GM12878 (cell line): ENCODE data around the gene RECQL5. TPM values are rescaled to one million over a fixed set of nuclear protein-coding genes. Genes with fewer than 3 reads are reported as not detected.

Source experiments
- ATAC-seq: fragments of 200-7000 bp; cut with Tn5 transposase; 3 replicates; pipeline ENCODE4 v1.9.1; 2020; ENCODE audit warnings: mild to moderate bottlenecking, moderate library complexity
- BruUV-seq: library from RNA; stranded (reverse); fragments of 400-500 nt; replicated peaks from 2 replicates; lab custom pipeline; 2021; lab: Mats Ljungman, UMichigan
- CTCF ChIA-PET: fragments of 300-600 bp; sonication (Branson Sonifier 250); formaldehyde crosslinking; extraction: SDS; loops from one replicate; lab custom pipeline; 2021; ENCODE audit warnings: inconsistent platforms; lab: Yijun Ruan, JAX
- POLR2A ChIA-PET: fragments of 350-600 bp; formaldehyde crosslinking; extraction: SDS; loops from one replicate; lab custom pipeline; 2021; ENCODE audit warnings: inconsistent platforms; lab: Charles Lee
- RAD21 ChIA-PET: fragments of 300-600 bp; sonication (Branson Sonifier 250); formaldehyde crosslinking; loops from one replicate; lab custom pipeline; 2023; ENCODE audit warnings: antibody characterized with exemption; ENCODE audit not compliant: unreplicated experiment; lab: Charles Lee
- SMC1A ChIA-PET: fragments of 300-600 bp; sonication (Branson Sonifier 250); formaldehyde crosslinking; loops from one replicate; lab custom pipeline; 2023; ENCODE audit not compliant: unreplicated experiment, uncharacterized antibody; lab: Charles Lee
- DNase-seq: peaks from one replicate; pipeline ENCODE4 v3.0.0-alpha.2; 2011; ENCODE audit warnings: low read depth, low spot score
- FAIRE-seq: peaks from 3 replicates; lab custom pipeline; 2011; peaks lifted over from hg19 to GRCh38; lab: Jason Lieb, UNC
- H2AFZ ChIP-seq: 2 replicates; pipeline ENCODE4 v1.6.0; 2011; ENCODE audit warnings: low read depth, low read length, control low read depth; ENCODE audit not compliant: control insufficient read depth
- H3K27ac ChIP-seq: 2 replicates; pipeline ENCODE4 v1.5.1; 2011; ENCODE audit warnings: control low read depth; ENCODE audit not compliant: control insufficient read depth, insufficient read depth
- H3K27me3 ChIP-seq, 2 experiments: replicated peaks in 1 of 2; 2 replicates each; pipeline versions ENCODE4 v1.6.0 to v1.6.1; 2011; ENCODE audit warnings: low read length in 1 of 2; ENCODE audit not compliant: control insufficient read depth in 2 of 2, insufficient read depth in 2 of 2
- H3K36me3 ChIP-seq, 2 experiments: 2 replicates each; pipeline ENCODE4 v1.5.1; 2011; ENCODE audit warnings: low read length in 1 of 2; ENCODE audit not compliant: control insufficient read depth in 2 of 2, insufficient read depth in 2 of 2
- H3K4me1 ChIP-seq: 2 replicates; pipeline ENCODE4 v1.6.1; 2011; ENCODE audit warnings: mild to moderate bottlenecking, low read length, moderate library complexity, mixed read lengths; ENCODE audit not compliant: control insufficient read depth, insufficient read depth
- H3K4me2 ChIP-seq: 2 replicates; pipeline ENCODE4 v1.6.0; 2011; ENCODE audit warnings: control low read depth; ENCODE audit not compliant: control insufficient read depth, insufficient read depth
- H3K4me3 ChIP-seq: fragments of 200-600 bp; sonication (generic); 2 replicates; pipeline ENCODE4 v1.5.1; 2016
- H3K79me2 ChIP-seq: 2 replicates; pipeline ENCODE4 v1.6.0; 2011; ENCODE audit warnings: low read length; ENCODE audit not compliant: control insufficient read depth, insufficient read depth
- H3K9ac ChIP-seq: 2 replicates; pipeline ENCODE4 v1.8.0; 2011; ENCODE audit warnings: low read length, control low read depth, mixed read lengths; ENCODE audit not compliant: control insufficient read depth, insufficient read depth
- H3K9me3 ChIP-seq: replicated peaks from 3 replicates; pipeline ENCODE4 v1.5.1; 2011; ENCODE audit warnings: mild to moderate bottlenecking, low read length; ENCODE audit not compliant: control insufficient read depth, insufficient read depth
- H4K20me1 ChIP-seq: 2 replicates; pipeline ENCODE4 v1.6.0; 2011; ENCODE audit not compliant: control insufficient read depth, insufficient read depth
- BHLHE40 ChIP-seq, 2 experiments: fragments of 450-650 bp in 1 of 2; IDR thresholded peaks; 2 replicates each; pipeline ENCODE4 v1.6.1; 2011 to 2017; ENCODE audit warnings: low read depth in 2 of 2, borderline replicate concordance in 1 of 2, improper control_type of control experiment in 1 of 2, low read length in 1 of 2, mild to moderate bottlenecking in 1 of 2
- DPF2 ChIP-seq: fragments of 450-650 bp; IDR thresholded peaks from 2 replicates; pipeline ENCODE4 v1.6.1; 2017; ENCODE audit warnings: mild to moderate bottlenecking
- EGR1 ChIP-seq, 2 experiments: IDR thresholded peaks; 1 replicate in 1 of 2; 2 replicates in 1 of 2; pipeline ENCODE4 v1.6.1; 2011 to 2012; ENCODE audit warnings: low read depth in 2 of 2, low read length in 2 of 2, borderline replicate concordance in 1 of 2, mild to moderate bottlenecking in 1 of 2, moderate library complexity in 1 of 2
- ESRRA ChIP-seq: IDR thresholded peaks from 2 replicates; pipeline ENCODE4 v1.6.1; 2012; ENCODE audit warnings: mild to moderate bottlenecking, low read length, improper control_type of control experiment
- KDM1A ChIP-seq: fragments of 200-600 bp; sonication (generic); IDR thresholded peaks from 2 replicates; pipeline ENCODE4 v1.6.1; 2016; ENCODE audit warnings: borderline replicate concordance
- MEF2A ChIP-seq: IDR thresholded peaks from 2 replicates; pipeline ENCODE4 v1.6.1; 2011; ENCODE audit warnings: low read depth, mild to moderate bottlenecking, low read length, moderate library complexity; ENCODE audit not compliant: insufficient read depth
- NR2C1 ChIP-seq: fragments of 450-650 bp; IDR thresholded peaks from 2 replicates; pipeline ENCODE4 v1.6.1; 2017; ENCODE audit warnings: antibody characterized with exemption, mild to moderate bottlenecking, moderate library complexity
- NR2F1 ChIP-seq: fragments of 450-650 bp; conservative IDR thresholded peaks from 2 replicates; pipeline ENCODE4 v1.6.1; 2017; ENCODE audit warnings: mild to moderate bottlenecking
- PML ChIP-seq: IDR thresholded peaks from 2 replicates; pipeline ENCODE4 v1.6.1; 2012; ENCODE audit warnings: low read length, inconsistent platforms
- RB1 ChIP-seq: fragments of 450-650 bp; formaldehyde crosslinking; IDR thresholded peaks from 2 replicates; pipeline ENCODE4 v1.6.1; 2017; ENCODE audit warnings: mild to moderate bottlenecking, borderline replicate concordance
- RBBP5 ChIP-seq: fragments of 200-600 bp; sonication (generic); conservative IDR thresholded peaks from 2 replicates; pipeline ENCODE4 v1.6.1; 2016
- RUNX3 ChIP-seq: IDR thresholded peaks from 2 replicates; pipeline ENCODE4 v1.6.1; 2012; ENCODE audit warnings: low read length, inconsistent platforms
- SIX5 ChIP-seq: IDR thresholded peaks from 2 replicates; pipeline ENCODE4 v1.6.1; 2011; ENCODE audit warnings: mild to moderate bottlenecking, low read depth, low read length, moderate library complexity; ENCODE audit not compliant: severe bottlenecking
- SMAD1 ChIP-seq: fragments of 450-650 bp; IDR thresholded peaks from 2 replicates; pipeline ENCODE4 v1.6.1; 2018; ENCODE audit warnings: mild to moderate bottlenecking, low read depth; ENCODE audit not compliant: partially characterized antibody
- SMARCA5 ChIP-seq: fragments of 450-650 bp; IDR thresholded peaks from 2 replicates; pipeline ENCODE4 v1.6.1; 2017; ENCODE audit warnings: mild to moderate bottlenecking
- ZNF207 ChIP-seq: fragments of 450-650 bp; IDR thresholded peaks from 2 replicates; pipeline ENCODE4 v1.6.1; 2014; ENCODE audit warnings: antibody characterized with exemption, mild to moderate bottlenecking, borderline replicate concordance
- WGBS: methylation state at CpG from one replicate; pipeline ENCODE4 v1.1.6; 2016; ENCODE audit warnings: low lambda C conversion rate; ENCODE audit not compliant: insufficient replicate concordance, insufficient coverage; ENCODE audit errors: missing lambda C conversion rate; 5-methylcytosine and 5-hydroxymethylcytosine counted together
- in situ Hi-C: fragments of 300-500 bp; cut with MboI; formaldehyde crosslinking; loops from 9 replicates; pipeline ENCODE4 v1.14.3; 2018; ENCODE audit warnings: mixed read lengths
- intact Hi-C: fragments of 100-400 bp; cut with micrococcal nuclease; formaldehyde crosslinking; loops from one replicate; pipeline ENCODE4 v1.14.2; 2022; ENCODE audit not compliant: unreplicated experiment
- polyA plus RNA-seq, 11 experiments: library from polyadenylated mRNA; depleted of rRNA in 4 of 11; unstranded in 6 of 11; stranded (reverse) in 5 of 11; fragments of >200 nt; fragmentation: Nextera tagmentation in 4 of 11; fragmentation: Illumina TruSeq in 1 of 11; extraction: Ambion mirVana in 4 of 11; extraction: Trizol in 1 of 11; gene quantifications; 1 replicate in 1 of 11; 2 replicates in 10 of 11; pipeline versions ENCODE4 v1.2.1 to v1.2.3, GENCODE V29; 2011 to 2016; ENCODE audit warnings: inconsistent platforms in 2 of 11, missing spikeins in 2 of 11, low read depth in 1 of 11
- total RNA-seq, 4 experiments: library from RNA; depleted of rRNA in 3 of 4; stranded (reverse); fragments of >200 nt in 3 of 4; fragmentation: Illumina TruSeq in 1 of 4; extraction: Trizol in 1 of 4; gene quantifications; 2 replicates each; pipeline versions ENCODE4 v1.2.1 to v1.2.3, GENCODE V29; 2013 to 2021
- TF ChIP-seq, protein P1 (sequence below): fragments of 450-650 bp; IDR thresholded peaks from 2 replicates; pipeline ENCODE4 v1.6.1; 2017; ENCODE audit warnings: low read depth, mild to moderate bottlenecking, moderate library complexity
- TF ChIP-seq, protein P2 (sequence below): fragments of 450-650 bp; IDR thresholded peaks from 2 replicates; pipeline ENCODE4 v1.6.1; 2017; ENCODE audit warnings: antibody characterized with exemption, mild to moderate bottlenecking, moderate library complexity
- TF ChIP-seq, protein P3 (sequence below): fragments of 450-650 bp; IDR thresholded peaks from 2 replicates; pipeline ENCODE4 v1.6.1; 2016; ENCODE audit warnings: mild to moderate bottlenecking
- TF ChIP-seq, protein P4 (sequence below): IDR thresholded peaks from 2 replicates; pipeline ENCODE4 v1.6.1; 2011; ENCODE audit warnings: mild to moderate bottlenecking, low read depth, low read length, moderate library complexity; ENCODE audit not compliant: insufficient replicate concordance

Gene RECQL5
- total and polyA plus RNA-seq, 10 of the 15 experiments (the other 5 are each of a cell fraction or from before 2014, with no cell fraction given), result 3.6 to 30.6 (median 20.1) TPM

DNA sequence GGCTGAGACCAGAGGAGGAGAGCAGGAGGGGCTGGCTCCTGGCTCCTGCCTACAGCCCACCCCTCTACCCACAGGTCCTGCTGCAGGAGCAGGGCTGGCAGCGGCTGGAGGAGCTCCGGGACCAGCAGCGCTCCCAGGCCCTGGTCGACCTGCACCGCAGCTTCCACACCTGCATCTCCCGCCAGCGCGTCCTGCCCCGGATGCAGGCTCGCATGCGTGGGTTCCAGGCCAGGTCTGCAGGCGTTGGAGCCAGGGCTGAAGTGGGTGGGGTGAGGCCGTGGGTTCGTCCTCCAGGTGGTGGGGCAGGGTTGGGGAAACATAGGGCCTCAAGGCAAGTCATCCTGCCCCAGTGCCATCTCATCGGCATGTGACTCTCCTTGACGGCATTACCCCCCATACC, 61.2 kb downstream of the RECQL5 start:
- H3K79me2 ChIP-seq, result no peaks in the 10 kb centered on the region
- in situ Hi-C loops (no loop called here), intact Hi-C loops (no loop called here)
- H3K4me1 ChIP-seq, result no peaks in the 10 kb centered on the region
- DNase-seq, result no peak
- H3K4me2 ChIP-seq, result no peak overlapping the region
- ATAC-seq, result no peak
- no peaks in the 10 kb centered on the region for H3K27me3 ChIP-seq
- SMC1A ChIA-PET, result no interaction called here
- H3K36me3 ChIP-seq, result no peaks in the 10 kb centered on the region
- WGBS, result 71% methylated on average over 16 of the region's 16 CpGs
- BruUV-seq, result no TSS peak
- RAD21 ChIA-PET, result no interaction called here
- H2AFZ ChIP-seq, result no peak overlapping the region
- POLR2A ChIA-PET, result interaction anchor here (0.6 kb wide), 2 partner anchors 11 to 113 kb away, joined by 3 to 4 read pairs; no protein-coding TSS in a partner anchor
- no peak overlapping the region for H3K27ac ChIP-seq
- FAIRE-seq, result no peak
- CTCF ChIA-PET, result interaction anchor here (0.6 to 1.2 kb wide), 2 partner anchors 22 to 28 kb away, joined by 3 read pairs; no protein-coding TSS in a partner anchor
- no peaks in the 10 kb centered on the region for H3K9me3 ChIP-seq
- H3K4me3 ChIP-seq, result no peak overlapping the region
- no peaks in the 10 kb centered on the region; the same call in 1 of the 2 replicates for H4K20me1 ChIP-seq
- no peak overlapping the region for H3K9ac ChIP-seq
- TF ChIP-seq NR2F1, result no peak
- no peak for TF ChIP-seq EGR1 (IDR thresholded peaks at IDR 0.05; ENCODE audit: borderline replicate concordance in 1 of 2, low read depth in 2 of 2, low read length in 2 of 2)
- no peak for TF ChIP-seq RUNX3
- TF ChIP-seq KDM1A, result no peak
- TF ChIP-seq NR2C1, result no peak
- TF ChIP-seq ESRRA, result no peak
- no peak for TF ChIP-seq SMAD1
- no peak for TF ChIP-seq RBBP5
- TF ChIP-seq, protein P1, sequence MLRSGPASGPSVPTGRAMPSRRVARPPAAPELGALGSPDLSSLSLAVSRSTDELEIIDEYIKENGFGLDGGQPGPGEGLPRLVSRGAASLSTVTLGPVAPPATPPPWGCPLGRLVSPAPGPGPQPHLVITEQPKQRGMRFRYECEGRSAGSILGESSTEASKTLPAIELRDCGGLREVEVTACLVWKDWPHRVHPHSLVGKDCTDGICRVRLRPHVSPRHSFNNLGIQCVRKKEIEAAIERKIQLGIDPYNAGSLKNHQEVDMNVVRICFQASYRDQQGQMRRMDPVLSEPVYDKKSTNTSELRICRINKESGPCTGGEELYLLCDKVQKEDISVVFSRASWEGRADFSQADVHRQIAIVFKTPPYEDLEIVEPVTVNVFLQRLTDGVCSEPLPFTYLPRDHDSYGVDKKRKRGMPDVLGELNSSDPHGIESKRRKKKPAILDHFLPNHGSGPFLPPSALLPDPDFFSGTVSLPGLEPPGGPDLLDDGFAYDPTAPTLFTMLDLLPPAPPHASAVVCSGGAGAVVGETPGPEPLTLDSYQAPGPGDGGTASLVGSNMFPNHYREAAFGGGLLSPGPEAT, result no peak
- no peak for TF ChIP-seq RB1
- TF ChIP-seq DPF2, result no peak
- TF ChIP-seq, protein P2, sequence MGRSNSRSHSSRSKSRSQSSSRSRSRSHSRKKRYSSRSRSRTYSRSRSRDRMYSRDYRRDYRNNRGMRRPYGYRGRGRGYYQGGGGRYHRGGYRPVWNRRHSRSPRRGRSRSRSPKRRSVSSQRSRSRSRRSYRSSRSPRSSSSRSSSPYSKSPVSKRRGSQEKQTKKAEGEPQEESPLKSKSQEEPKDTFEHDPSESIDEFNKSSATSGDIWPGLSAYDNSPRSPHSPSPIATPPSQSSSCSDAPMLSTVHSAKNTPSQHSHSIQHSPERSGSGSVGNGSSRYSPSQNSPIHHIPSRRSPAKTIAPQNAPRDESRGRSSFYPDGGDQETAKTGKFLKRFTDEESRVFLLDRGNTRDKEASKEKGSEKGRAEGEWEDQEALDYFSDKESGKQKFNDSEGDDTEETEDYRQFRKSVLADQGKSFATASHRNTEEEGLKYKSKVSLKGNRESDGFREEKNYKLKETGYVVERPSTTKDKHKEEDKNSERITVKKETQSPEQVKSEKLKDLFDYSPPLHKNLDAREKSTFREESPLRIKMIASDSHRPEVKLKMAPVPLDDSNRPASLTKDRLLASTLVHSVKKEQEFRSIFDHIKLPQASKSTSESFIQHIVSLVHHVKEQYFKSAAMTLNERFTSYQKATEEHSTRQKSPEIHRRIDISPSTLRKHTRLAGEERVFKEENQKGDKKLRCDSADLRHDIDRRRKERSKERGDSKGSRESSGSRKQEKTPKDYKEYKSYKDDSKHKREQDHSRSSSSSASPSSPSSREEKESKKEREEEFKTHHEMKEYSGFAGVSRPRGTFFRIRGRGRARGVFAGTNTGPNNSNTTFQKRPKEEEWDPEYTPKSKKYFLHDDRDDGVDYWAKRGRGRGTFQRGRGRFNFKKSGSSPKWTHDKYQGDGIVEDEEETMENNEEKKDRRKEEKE, result no peak
- no peak for TF ChIP-seq PML
- TF ChIP-seq, protein P3, sequence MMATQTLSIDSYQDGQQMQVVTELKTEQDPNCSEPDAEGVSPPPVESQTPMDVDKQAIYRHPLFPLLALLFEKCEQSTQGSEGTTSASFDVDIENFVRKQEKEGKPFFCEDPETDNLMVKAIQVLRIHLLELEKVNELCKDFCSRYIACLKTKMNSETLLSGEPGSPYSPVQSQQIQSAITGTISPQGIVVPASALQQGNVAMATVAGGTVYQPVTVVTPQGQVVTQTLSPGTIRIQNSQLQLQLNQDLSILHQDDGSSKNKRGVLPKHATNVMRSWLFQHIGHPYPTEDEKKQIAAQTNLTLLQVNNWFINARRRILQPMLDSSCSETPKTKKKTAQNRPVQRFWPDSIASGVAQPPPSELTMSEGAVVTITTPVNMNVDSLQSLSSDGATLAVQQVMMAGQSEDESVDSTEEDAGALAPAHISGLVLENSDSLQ, result no peak
- TF ChIP-seq, protein P4, sequence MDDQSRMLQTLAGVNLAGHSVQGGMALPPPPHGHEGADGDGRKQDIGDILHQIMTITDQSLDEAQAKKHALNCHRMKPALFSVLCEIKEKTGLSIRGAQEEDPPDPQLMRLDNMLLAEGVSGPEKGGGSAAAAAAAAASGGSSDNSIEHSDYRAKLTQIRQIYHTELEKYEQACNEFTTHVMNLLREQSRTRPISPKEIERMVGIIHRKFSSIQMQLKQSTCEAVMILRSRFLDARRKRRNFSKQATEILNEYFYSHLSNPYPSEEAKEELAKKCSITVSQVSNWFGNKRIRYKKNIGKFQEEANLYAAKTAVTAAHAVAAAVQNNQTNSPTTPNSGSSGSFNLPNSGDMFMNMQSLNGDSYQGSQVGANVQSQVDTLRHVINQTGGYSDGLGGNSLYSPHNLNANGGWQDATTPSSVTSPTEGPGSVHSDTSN, result no peak
- TF ChIP-seq ZNF207, result no peak
- no peak for TF ChIP-seq MEF2A
- no peak for TF ChIP-seq BHLHE40 (IDR thresholded peaks at IDR 0.05; ENCODE audit: borderline replicate concordance in 1 of 2, low read depth in 2 of 2, low read length in 1 of 2)
- TF ChIP-seq SIX5, result no peak
- TF ChIP-seq SMARCA5, result no peak
